LoVo (cell line): Measurements from ENCODE around the gene KLHL29.

ENCODE experiments used
- DNase-seq: peaks from one replicate; pipeline ENCODE4 v3.0.0-alpha.2; 2016; ENCODE audit warnings: low spot score

Gene KLHL29

GRCh38 chr2:23493846-23494245 is 108.9 kb downstream of the KLHL29 start:
- no peak for DNase-seq

GRCh38 chr2:23494286-23494685 is 109.3 kb downstream of the KLHL29 start:
- DNase-seq, result no peak

GRCh38 chr2:23495661-23496114 is 110.7 kb downstream of the KLHL29 start:
- no peak for DNase-seq

- no peak for DNase-seq
Measured at GRCh38 chr2:23496456-23496855, 111.5 kb downstream of the KLHL29 start.

GRCh38 chr2:23497063-23497462 is 112.1 kb downstream of the KLHL29 start:
- DNase-seq, result no peak

- no peak for DNase-seq
Measured at GRCh38 chr2:23497536-23497935, 112.6 kb downstream of the KLHL29 start.

- DNase-seq, result no peak
Measured at GRCh38 chr2:23498943-23499342, 114.0 kb downstream of the KLHL29 start.

GRCh38 chr2:23499439-23499838 is 114.5 kb downstream of the KLHL29 start:
- no peak for DNase-seq

GRCh38 chr2:23500836-23501235 is 115.9 kb downstream of the KLHL29 start:
- DNase-seq, result no peak

- DNase-seq, result no peak
Measured at GRCh38 chr2:23502096-23502495, 117.1 kb downstream of the KLHL29 start.

- no peak for DNase-seq
Measured at GRCh38 chr2:23503097-23503496, 118.1 kb downstream of the KLHL29 start.

- no peak for DNase-seq
Measured at GRCh38 chr2:23503682-23504081, 118.7 kb downstream of the KLHL29 start.

- no peak for DNase-seq
Measured at GRCh38 chr2:23504591-23504990, 119.6 kb downstream of the KLHL29 start.

- DNase-seq, result no peak
Measured at GRCh38 chr2:23505218-23505983, 120.4 kb downstream of the KLHL29 start.

GRCh38 chr2:23505984-23506380 is 121.0 kb downstream of the KLHL29 start:
- no peak for DNase-seq

GRCh38 chr2:23506531-23507266 is 121.7 kb downstream of the KLHL29 start:
- no peak for DNase-seq

GRCh38 chr2:23507267-23508065 is 122.5 kb downstream of the KLHL29 start:
- no peak for DNase-seq

- no peak for DNase-seq
Measured at GRCh38 chr2:23508066-23508390, 123.0 kb downstream of the KLHL29 start.

- no peak for DNase-seq
Measured at GRCh38 chr2:23509103-23509502, 124.1 kb downstream of the KLHL29 start.

- no peak for DNase-seq
Measured at GRCh38 chr2:23509596-23510292, 124.8 kb downstream of the KLHL29 start.

- DNase-seq, result no peak
Measured at GRCh38 chr2:23510471-23510870, 125.5 kb downstream of the KLHL29 start.

GRCh38 chr2:23512778-23513177 is 127.8 kb downstream of the KLHL29 start:
- no peak for DNase-seq
